Activated T-helper 17 cell treated with anti-CD3 and anti-CD28 coated beads, Interleukin-2, amount 50 U/mL, for 72 hours (primary cell): Measurements from ENCODE around the gene P2RX2. TPM values are rescaled to one million over a fixed set of nuclear protein-coding genes. Genes with fewer than 3 reads are reported as not detected.
A peak's percentile ranks its signal among the peaks of the same experiment; 100 is the strongest.

Source experiments
- ATAC-seq: fragments of 150-1000 bp; cut with Tn5 transposase; replicated peaks from 2 replicates; pipeline ENCODE4 v1.10.0; 2021; ENCODE audit warnings: mild to moderate bottlenecking, moderate library complexity
- H3K27ac Mint-ChIP-seq: one replicate; pipeline ENCODE4 v1.8.0; 2022; ENCODE audit warnings: mixed read lengths
- H3K27me3 Mint-ChIP-seq: one replicate; pipeline ENCODE4 v1.8.0; 2022; ENCODE audit warnings: mixed read lengths
- H3K36me3 Mint-ChIP-seq: one replicate; pipeline ENCODE4 v1.8.0; 2022; ENCODE audit warnings: low read depth, mild to moderate bottlenecking, mixed read lengths
- H3K4me1 Mint-ChIP-seq: one replicate; pipeline ENCODE4 v1.8.0; 2022; ENCODE audit warnings: mixed read lengths
- H3K4me3 Mint-ChIP-seq: one replicate; pipeline ENCODE4 v1.8.0; 2022; ENCODE audit warnings: mild to moderate bottlenecking, mixed read lengths
- H3K9me3 Mint-ChIP-seq: one replicate; pipeline ENCODE4 v1.8.0; 2022; ENCODE audit warnings: mixed read lengths
- total RNA-seq, 2 donors: library from RNA; stranded (reverse); gene quantifications; one replicate each; pipeline ENCODE4 v1.2.3, GENCODE V29; 2022

The P2RX2 gene
- total RNA-seq, 2 donors from 2014 or later = not detected

GRCh38 chr12:132640936-132641335 is 22.4 kb downstream of the P2RX2 start:
- Mint-ChIP-seq H3K4me3 (no peak overlapping the region), H3K27me3 (no peaks in the 10 kb centered on the region), H3K36me3 (peaks cover 92% of the 10 kb centered on the region), H3K27ac (no peak overlapping the region), H3K9me3 (no peaks in the 10 kb centered on the region), H3K4me1 (no peaks in the 10 kb centered on the region)
- ATAC-seq = no peak

DNA sequence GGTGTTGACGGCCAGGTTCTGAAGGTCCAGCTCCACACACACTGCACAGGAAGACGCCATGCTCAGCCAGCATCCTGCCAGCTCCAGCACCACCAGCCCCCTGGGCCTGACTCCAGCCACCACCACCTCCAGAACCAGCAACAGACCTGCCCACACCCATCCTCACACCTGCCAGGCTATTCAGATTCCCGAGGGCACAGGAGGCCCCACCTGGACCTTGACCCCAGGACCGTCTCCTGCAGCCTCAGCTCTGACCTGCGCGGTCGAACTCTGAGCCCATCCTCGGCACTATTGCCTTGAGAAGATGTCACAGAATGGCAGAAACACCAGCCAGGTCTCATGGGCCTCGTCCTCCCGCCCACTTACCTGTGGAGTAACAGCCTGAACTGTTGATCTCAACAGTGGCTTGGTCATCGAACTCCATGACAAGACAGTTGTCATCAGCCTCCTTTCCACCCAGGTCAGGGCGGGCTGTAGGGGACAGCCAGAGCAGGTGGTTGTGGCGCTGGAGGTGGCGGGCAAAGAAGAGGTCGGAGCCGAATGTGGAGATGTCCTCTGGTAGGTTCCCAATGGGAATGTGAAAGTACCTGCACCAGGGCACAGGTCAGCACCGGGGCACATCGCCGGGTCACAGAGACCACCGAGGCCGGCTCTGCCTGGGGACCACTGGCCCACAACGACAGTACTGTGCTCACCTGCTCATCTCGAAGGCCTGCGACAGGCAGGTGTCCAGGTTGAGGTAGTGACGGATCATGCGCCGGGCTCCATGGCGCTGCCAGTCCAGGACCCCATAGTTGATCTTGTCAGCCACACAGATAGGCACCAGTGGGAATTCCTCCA is 23.5 kb downstream of the P2RX2 start:
- peaks cover 92% of the 10 kb centered on the region for H3K36me3 Mint-ChIP-seq

GRCh38 chr12:132642846-132643835 is 24.6 kb downstream of the P2RX2 start:
- H3K27me3 Mint-ChIP-seq = no peaks in the 10 kb centered on the region

More for the DNA sequence above, 23.5 kb downstream of the P2RX2 start:
- no peaks in the 10 kb centered on the region for H3K9me3 Mint-ChIP-seq
- no peak overlapping the region for H3K27ac Mint-ChIP-seq
- H3K27me3 Mint-ChIP-seq = no peaks in the 10 kb centered on the region
- H3K4me1 Mint-ChIP-seq = no peaks in the 10 kb centered on the region
- no peak overlapping the region for H3K4me3 Mint-ChIP-seq
- no peak for ATAC-seq

GRCh38 chr12:132646850-132647249 is 28.3 kb downstream of the P2RX2 start:
- peak; percentile 53 for ATAC-seq
- no peaks in the 10 kb centered on the region for H3K27me3 Mint-ChIP-seq

More at GRCh38 chr12:132642846-132643835, 24.6 kb downstream of the P2RX2 start:
- no peak for ATAC-seq
- H3K9me3 Mint-ChIP-seq = no peaks in the 10 kb centered on the region
- no peak overlapping the region for H3K27ac Mint-ChIP-seq
- peaks cover 92% of the 10 kb centered on the region for H3K36me3 Mint-ChIP-seq
- H3K4me1 Mint-ChIP-seq = no peaks in the 10 kb centered on the region
- H3K4me3 Mint-ChIP-seq = no peak overlapping the region

DNA sequence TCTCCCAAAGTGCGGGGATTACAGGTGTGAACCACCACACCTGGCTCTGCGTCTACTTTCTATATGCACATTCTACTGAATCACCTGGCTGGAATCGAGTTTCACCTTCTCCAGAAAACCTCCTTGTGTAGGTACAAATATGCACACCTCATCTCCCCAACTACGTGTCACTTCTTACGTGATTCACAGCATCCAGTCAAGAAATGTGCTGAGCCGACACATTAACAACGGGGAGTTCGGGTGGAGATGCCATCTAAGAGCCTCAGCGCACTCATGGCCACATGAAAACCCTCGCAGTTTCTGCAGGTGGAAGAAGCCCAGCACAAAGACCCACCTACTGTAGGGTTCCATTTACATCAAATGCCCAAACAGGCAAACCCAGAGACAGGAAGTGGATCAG is 29.3 kb downstream of the P2RX2 start:
- Mint-ChIP-seq H3K4me3 (no peak overlapping the region), H3K9me3 (no peaks in the 10 kb centered on the region), H3K27me3 (no peaks in the 10 kb centered on the region), H3K4me1 (no peaks in the 10 kb centered on the region), H3K27ac (no peak overlapping the region), H3K36me3 (peaks cover 92% of the 10 kb centered on the region)
- no peak for ATAC-seq

More at GRCh38 chr12:132646850-132647249, 28.3 kb downstream of the P2RX2 start:
- Mint-ChIP-seq H3K4me1 (no peaks in the 10 kb centered on the region), H3K36me3 (peaks cover 92% of the 10 kb centered on the region), H3K9me3 (no peaks in the 10 kb centered on the region), H3K4me3 (no peak overlapping the region), H3K27ac (no peak overlapping the region)

DNA sequence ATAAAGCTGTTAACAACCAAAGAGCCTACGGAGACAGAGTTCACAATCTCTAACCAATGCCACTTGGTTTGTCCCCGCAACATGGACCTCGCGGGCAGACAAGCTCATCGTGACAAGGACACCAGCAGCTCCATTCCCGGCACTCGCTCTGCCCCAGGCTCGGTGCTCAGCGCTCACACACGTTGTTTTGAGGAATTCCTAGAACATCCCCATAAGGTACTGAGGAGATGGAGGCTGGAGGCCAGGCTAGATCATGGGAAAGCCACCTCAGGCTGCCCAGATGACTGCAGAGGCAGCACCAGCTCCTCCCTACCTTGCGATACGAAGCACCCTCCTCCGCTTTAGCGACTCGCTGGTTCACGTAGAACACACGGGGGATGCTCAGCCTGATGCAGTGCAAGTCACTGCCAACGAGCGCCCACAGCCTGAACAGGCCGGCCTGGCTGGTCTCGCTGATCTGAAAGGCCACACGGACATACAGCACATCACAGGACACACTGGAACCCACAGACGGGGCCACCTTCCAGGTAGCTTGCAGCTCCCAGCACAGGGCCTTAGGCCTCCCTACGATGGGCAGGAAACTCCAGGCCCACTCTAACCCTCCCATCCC is 30.1 kb downstream of the P2RX2 start:
- no peak overlapping the region for H3K4me3 Mint-ChIP-seq

DNA sequence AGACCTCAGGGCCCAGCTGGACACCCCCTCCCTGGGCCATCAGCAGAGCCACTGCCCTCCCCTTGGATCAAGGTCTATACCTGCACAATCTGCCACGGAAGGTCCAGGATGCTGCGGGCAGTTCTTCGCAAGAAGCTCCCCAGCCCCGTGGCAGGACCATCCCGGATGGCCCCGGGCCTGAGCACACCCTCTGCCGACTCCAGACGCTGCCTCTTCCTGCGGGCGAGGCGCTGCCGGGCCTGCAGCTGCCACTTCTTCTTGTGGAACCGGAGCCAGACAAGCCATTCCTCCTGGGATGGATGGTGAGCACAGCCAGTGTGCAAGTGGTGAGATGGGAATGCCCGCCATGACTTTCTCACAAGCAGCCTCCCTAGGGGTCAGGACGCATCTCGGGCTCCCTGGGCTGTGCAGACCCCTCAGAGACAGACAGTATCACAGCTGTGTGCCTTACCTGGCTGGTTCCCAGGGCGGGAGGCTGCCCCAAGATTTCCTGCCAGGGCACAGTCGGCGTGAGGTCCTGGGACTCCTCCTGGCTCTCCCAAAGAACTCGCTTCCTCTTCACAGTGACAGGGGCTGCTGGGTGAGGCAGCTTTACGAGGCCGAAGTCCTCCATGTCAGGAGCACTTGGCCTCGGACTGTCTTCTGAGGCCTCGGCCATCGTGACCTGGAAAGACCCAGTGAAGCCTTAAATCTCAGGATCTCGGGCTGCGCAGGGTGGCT is 30.8 kb downstream of the P2RX2 start:
- Mint-ChIP-seq H3K36me3 (peaks cover 95% of the 10 kb centered on the region), H3K27ac (no peak overlapping the region)

More for the DNA sequence above, 30.1 kb downstream of the P2RX2 start:
- no peak overlapping the region for H3K27ac Mint-ChIP-seq
- ATAC-seq = no peak
- H3K27me3 Mint-ChIP-seq = no peaks in the 10 kb centered on the region
- no peaks in the 10 kb centered on the region for H3K9me3 Mint-ChIP-seq
- H3K4me1 Mint-ChIP-seq = no peaks in the 10 kb centered on the region
- H3K36me3 Mint-ChIP-seq = peaks cover 94% of the 10 kb centered on the region

GRCh38 chr12:132651444-132652100 is 33.0 kb downstream of the P2RX2 start:
- Mint-ChIP-seq H3K9me3 (no peaks in the 10 kb centered on the region), H3K27ac (no peak overlapping the region), H3K27me3 (no peaks in the 10 kb centered on the region), H3K4me1 (no peaks in the 10 kb centered on the region), H3K4me3 (no peak overlapping the region), H3K36me3 (peaks cover 99% of the 10 kb centered on the region)
- no peak for ATAC-seq

More for the DNA sequence above, 30.8 kb downstream of the P2RX2 start:
- Mint-ChIP-seq H3K9me3 (no peaks in the 10 kb centered on the region), H3K4me3 (no peak overlapping the region), H3K4me1 (no peaks in the 10 kb centered on the region), H3K27me3 (no peaks in the 10 kb centered on the region)
- no peak for ATAC-seq

DNA sequence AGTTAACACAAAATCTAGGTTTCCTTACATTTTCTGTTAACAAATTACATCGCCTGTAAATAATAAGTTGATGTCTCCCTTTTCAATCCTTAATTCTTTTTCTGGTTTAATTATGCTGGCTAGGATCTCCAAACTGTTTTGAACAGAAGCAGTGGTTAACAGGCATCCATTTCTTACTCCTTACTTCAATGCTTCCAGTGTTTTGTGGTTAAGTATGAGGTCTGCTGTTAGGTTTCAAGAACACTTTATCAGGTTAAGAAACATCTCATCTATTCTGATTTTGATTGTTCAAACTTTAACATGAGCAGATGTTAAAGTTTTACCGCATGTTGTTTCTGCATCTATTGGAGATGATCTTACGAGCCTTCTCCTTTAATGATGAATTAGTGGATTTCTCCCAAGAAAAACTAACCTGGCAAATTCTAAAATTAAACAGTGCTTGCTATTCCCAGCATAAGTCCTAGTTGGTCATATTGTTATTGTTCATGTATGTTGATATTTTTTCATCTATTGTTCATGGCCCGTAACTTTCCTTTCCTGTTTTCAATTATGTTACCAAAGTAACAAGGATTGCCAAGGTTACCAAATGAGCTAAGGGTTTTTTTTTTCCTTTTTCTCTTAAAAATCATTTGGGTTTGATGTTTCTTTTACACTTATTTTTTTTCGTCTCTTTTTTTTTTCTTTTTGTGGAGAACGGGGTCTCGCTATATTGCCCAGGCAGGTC is 35.2 kb downstream of the P2RX2 start:
- Mint-ChIP-seq H3K4me1 (no peaks in the 10 kb centered on the region), H3K4me3 (no peak overlapping the region), H3K36me3 (peaks cover 99% of the 10 kb centered on the region)

DNA sequence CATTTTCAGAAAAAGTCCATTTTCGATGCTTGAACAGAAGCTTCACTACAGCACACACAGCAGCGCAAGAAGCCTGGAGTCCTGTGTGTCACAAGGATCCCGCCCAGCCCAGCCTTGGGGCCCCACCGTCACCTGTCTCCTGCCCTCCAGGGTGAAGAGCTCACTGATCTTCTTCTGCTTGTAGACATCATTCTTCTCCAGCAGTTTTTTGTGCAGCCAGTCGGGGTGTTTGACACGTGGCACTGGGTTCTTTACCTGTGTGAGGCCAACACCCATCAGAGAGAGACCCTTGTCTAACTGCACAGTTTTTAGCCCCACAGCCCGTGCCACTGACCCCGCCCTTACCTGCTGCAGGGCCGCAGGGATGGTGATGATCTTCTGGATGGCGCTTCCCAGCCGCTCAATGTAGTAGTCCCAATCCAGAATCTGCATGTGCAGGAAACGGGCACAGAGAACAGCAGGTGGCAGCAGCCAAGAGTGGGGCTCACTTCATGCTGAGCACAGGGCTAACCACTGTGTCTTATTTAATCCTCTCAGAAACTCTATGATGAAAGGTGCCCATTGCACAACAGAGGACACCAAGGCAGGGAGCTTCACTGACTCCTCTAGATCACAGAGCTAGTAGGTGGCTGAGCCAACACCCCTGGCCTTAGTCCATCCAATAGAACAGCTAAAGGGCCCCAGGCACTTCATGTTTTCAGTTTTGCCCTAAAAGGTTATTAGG is 38.6 kb downstream of the P2RX2 start:
- Mint-ChIP-seq H3K27me3 (no peaks in the 10 kb centered on the region), H3K4me1 (no peaks in the 10 kb centered on the region), H3K9me3 (no peaks in the 10 kb centered on the region), H3K36me3 (peaks cover 100% of the 10 kb centered on the region), H3K4me3 (no peak overlapping the region), H3K27ac (no peak overlapping the region)
- no peak for ATAC-seq

More for the DNA sequence above, 35.2 kb downstream of the P2RX2 start:
- no peak for ATAC-seq
- H3K27ac Mint-ChIP-seq = no peak overlapping the region
- H3K27me3 Mint-ChIP-seq = no peaks in the 10 kb centered on the region
- H3K9me3 Mint-ChIP-seq = no peaks in the 10 kb centered on the region

DNA sequence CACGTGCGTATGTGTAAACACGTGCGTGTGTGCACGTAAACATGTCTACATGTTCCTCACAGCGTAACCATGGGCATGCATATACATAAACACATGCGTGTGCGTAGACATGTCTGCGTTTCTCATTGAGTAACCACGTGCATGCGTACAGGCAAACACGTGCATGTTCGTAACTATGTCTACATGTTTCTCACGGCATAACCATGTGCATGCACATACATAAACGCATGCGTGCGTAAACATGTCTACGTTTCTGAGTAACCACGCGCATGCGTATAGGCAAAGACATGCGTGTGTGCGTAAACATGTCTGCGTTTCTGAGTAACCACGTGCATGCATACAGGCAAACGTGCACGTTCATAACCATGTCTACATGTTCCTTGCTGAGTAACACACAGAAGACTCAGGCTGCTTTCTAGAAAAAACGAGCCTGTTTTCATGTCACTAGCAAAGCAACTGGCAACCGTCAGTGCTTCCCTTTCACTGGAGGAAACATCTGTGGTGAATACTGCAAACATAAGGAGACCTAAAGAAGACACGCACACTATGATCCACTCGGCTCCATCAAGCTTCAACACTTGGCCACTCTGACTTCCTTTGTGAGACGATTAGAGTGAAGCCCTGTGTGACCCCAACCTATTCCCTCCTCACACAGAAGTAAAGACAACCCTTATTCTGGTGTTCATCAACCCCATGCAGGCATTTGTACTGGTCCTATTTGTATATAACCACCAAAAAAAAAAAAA is 39.7 kb downstream of the P2RX2 start:
- Mint-ChIP-seq H3K36me3 (peaks cover 100% of the 10 kb centered on the region), H3K27ac (no peak overlapping the region)
- ATAC-seq = no peak

GRCh38 chr12:132659146-132659545 is 40.6 kb downstream of the P2RX2 start:
- no peak for ATAC-seq
- Mint-ChIP-seq H3K36me3 (peaks cover 100% of the 10 kb centered on the region), H3K27me3 (no peaks in the 10 kb centered on the region), H3K4me3 (no peak overlapping the region), H3K27ac (no peak overlapping the region), H3K9me3 (no peaks in the 10 kb centered on the region), H3K4me1 (no peaks in the 10 kb centered on the region)

More for the DNA sequence above, 39.7 kb downstream of the P2RX2 start:
- H3K27me3 Mint-ChIP-seq = no peaks in the 10 kb centered on the region
- no peaks in the 10 kb centered on the region for H3K4me1 Mint-ChIP-seq
- H3K4me3 Mint-ChIP-seq = no peak overlapping the region
- H3K9me3 Mint-ChIP-seq = no peaks in the 10 kb centered on the region
